ENCODE measurements around the gene KDM3B.
"Not testable (repeated sequence)": the region's sequence is repeated elsewhere in the genome, so short reads cannot be mapped to it uniquely, and the experiment has no call there.

Gene KDM3B

DNA sequence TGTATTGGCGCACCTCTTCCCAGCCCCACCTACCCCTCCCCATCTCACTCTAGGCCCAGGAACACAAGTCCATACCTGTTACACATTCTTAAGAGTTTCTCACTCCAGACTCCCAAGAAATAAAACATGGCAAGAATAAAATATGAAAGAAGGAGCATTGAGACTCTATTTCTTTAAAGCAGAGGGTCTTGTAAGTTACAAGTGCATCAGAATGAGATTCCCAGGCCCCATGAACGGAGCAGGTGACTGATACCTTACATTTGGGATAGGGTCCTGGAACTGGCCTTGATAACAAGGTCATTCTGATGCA lies 118.5 kb downstream of the KDM3B start:
- no peaks in the 10 kb centered on the region for H3K36me3 ChIP-seq (ENCODE audit: insufficient read depth, low read length)
- H2AFZ ChIP-seq (ENCODE audit: low read length): no peak overlapping the region
- peaks cover 1% of the 10 kb centered on the region for H4K20me1 ChIP-seq (ENCODE audit: insufficient read depth, low read length, poor library complexity, severe bottlenecking)
- no peak overlapping the region for H3K9ac ChIP-seq (ENCODE audit: low read depth, low read length, poor library complexity, severe bottlenecking)
- H3K27me3 ChIP-seq (ENCODE audit: insufficient read depth, low read length, poor library complexity, severe bottlenecking): peaks cover 23% of the 10 kb centered on the region
- H3K4me3 ChIP-seq (ENCODE audit: low read length, poor library complexity, severe bottlenecking): no peak overlapping the region
- no peaks in the 10 kb centered on the region for H3F3A ChIP-seq (ENCODE audit: low read depth)
- no peaks in the 10 kb centered on the region for H3K9me2 ChIP-seq (replicated peaks; ENCODE audit: low read depth, low read length)
- no peaks in the 10 kb centered on the region for H3K9me3 ChIP-seq (ENCODE audit: insufficient read depth, low read depth, low read length)
- no peaks in the 10 kb centered on the region for H3K4me1 ChIP-seq (ENCODE audit: insufficient read depth, low read length, poor library complexity, severe bottlenecking)
- H3K4me2 ChIP-seq (ENCODE audit: low read depth, low read length, poor library complexity, severe bottlenecking): no peak overlapping the region
- TF ChIP-seq EZH2phosphoT487 (IDR thresholded peaks at IDR 0.05; ENCODE audit: borderline replicate concordance): no peak
- TF ChIP-seq, protein P1, sequence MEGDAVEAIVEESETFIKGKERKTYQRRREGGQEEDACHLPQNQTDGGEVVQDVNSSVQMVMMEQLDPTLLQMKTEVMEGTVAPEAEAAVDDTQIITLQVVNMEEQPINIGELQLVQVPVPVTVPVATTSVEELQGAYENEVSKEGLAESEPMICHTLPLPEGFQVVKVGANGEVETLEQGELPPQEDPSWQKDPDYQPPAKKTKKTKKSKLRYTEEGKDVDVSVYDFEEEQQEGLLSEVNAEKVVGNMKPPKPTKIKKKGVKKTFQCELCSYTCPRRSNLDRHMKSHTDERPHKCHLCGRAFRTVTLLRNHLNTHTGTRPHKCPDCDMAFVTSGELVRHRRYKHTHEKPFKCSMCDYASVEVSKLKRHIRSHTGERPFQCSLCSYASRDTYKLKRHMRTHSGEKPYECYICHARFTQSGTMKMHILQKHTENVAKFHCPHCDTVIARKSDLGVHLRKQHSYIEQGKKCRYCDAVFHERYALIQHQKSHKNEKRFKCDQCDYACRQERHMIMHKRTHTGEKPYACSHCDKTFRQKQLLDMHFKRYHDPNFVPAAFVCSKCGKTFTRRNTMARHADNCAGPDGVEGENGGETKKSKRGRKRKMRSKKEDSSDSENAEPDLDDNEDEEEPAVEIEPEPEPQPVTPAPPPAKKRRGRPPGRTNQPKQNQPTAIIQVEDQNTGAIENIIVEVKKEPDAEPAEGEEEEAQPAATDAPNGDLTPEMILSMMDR (conservative IDR thresholded peaks at IDR 0.05; ENCODE audit: low read length): no peak
- H3K79me2 ChIP-seq (ENCODE audit: insufficient read depth, low read length): no peaks in the 10 kb centered on the region

- H2AFZ ChIP-seq (ENCODE audit: low read length): no peak overlapping the region
- no peak overlapping the region for H3K4me3 ChIP-seq (ENCODE audit: low read length, poor library complexity, severe bottlenecking)
Measured at GRCh38 chr5:138472353-138472752, 119.9 kb downstream of the KDM3B start.

DNA sequence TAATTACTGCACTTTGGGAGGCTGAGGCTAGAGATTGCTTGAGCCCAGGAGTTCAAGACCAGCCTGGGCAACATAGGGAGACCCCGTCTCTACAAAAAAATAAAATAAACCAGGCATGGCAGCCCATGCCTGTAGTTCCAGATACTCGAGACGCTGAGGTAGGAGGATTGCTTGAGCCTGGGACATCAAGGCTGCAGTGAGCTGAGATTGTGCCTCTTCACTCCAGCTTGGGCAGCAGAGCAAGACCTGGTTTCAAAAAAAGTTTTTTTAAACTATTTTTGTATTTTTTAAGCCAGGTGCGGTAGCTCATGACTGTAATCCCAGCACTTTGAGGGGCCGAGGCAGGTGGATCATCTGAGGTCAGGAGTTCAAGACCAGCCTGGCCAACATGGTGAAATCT lies 120.7 kb downstream of the KDM3B start:
- not testable (repeated sequence) for H3K36me3 ChIP-seq (ENCODE audit: insufficient read depth, low read length); H3K9me3 ChIP-seq (ENCODE audit: insufficient read depth, low read depth, low read length); H3F3A ChIP-seq (ENCODE audit: low read depth); H3K9me2 ChIP-seq (replicated peaks; ENCODE audit: low read depth, low read length); H3K4me3 ChIP-seq (ENCODE audit: low read length, poor library complexity, severe bottlenecking); H3K27me3 ChIP-seq (ENCODE audit: insufficient read depth, low read length, poor library complexity, severe bottlenecking); H3K79me2 ChIP-seq (ENCODE audit: insufficient read depth, low read length); H3K4me1 ChIP-seq (ENCODE audit: insufficient read depth, low read length, poor library complexity, severe bottlenecking); H3K4me2 ChIP-seq (ENCODE audit: low read depth, low read length, poor library complexity, severe bottlenecking); H4K20me1 ChIP-seq (ENCODE audit: insufficient read depth, low read length, poor library complexity, severe bottlenecking); H3K9ac ChIP-seq (ENCODE audit: low read depth, low read length, poor library complexity, severe bottlenecking); H2AFZ ChIP-seq (ENCODE audit: low read length)

More at GRCh38 chr5:138472353-138472752, 119.9 kb downstream of the KDM3B start:
- TF ChIP-seq, protein P1 (conservative IDR thresholded peaks at IDR 0.05; ENCODE audit: low read length): no peak
- TF ChIP-seq EZH2phosphoT487 (IDR thresholded peaks at IDR 0.05; ENCODE audit: borderline replicate concordance): no peak
- Histone ChIP-seq H3K36me3 (ENCODE audit: insufficient read depth, low read length) (no peaks in the 10 kb centered on the region), H3K9me3 (ENCODE audit: insufficient read depth, low read depth, low read length) (no peaks in the 10 kb centered on the region), H3K27me3 (ENCODE audit: insufficient read depth, low read length, poor library complexity, severe bottlenecking) (peaks cover 10% of the 10 kb centered on the region), H3F3A (ENCODE audit: low read depth) (no peaks in the 10 kb centered on the region), H3K9ac (ENCODE audit: low read depth, low read length, poor library complexity, severe bottlenecking) (no peak overlapping the region), H3K79me2 (ENCODE audit: insufficient read depth, low read length) (no peaks in the 10 kb centered on the region), H3K9me2 (replicated peaks; ENCODE audit: low read depth, low read length) (no peaks in the 10 kb centered on the region), H3K4me2 (ENCODE audit: low read depth, low read length, poor library complexity, severe bottlenecking) (no peak overlapping the region), H4K20me1 (ENCODE audit: insufficient read depth, low read length, poor library complexity, severe bottlenecking) (no peaks in the 10 kb centered on the region), H3K4me1 (ENCODE audit: insufficient read depth, low read length, poor library complexity, severe bottlenecking) (no peaks in the 10 kb centered on the region)

DNA sequence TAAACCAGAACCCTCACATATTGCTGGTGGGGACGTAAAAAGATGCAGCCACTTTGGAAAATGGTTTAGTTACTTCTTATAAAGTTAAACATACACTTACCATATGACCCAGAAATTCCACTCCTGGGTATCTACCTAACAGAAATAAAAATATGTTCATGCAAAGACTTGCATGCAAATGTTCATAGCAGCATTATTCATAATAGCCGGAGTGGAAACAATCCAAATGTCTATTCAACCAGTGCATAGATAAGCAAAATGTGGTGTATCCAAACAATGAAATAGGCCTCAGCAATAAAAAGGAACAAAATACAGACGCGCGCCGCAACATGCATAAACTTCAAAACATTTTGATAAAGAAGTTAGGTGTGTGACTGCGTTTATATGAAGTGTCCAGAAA lies 124.4 kb downstream of the KDM3B start:
- H2AFZ ChIP-seq (ENCODE audit: low read length): no peak overlapping the region

More for the DNA sequence above, 124.4 kb downstream of the KDM3B start:
- TF ChIP-seq, protein P1 (conservative IDR thresholded peaks at IDR 0.05; ENCODE audit: low read length): no peak
- no peak for TF ChIP-seq EZH2phosphoT487 (IDR thresholded peaks at IDR 0.05; ENCODE audit: borderline replicate concordance)
- Histone ChIP-seq H3K9me2 (replicated peaks; ENCODE audit: low read depth, low read length) (no peaks in the 10 kb centered on the region), H3F3A (ENCODE audit: low read depth) (no peaks in the 10 kb centered on the region), H3K4me2 (ENCODE audit: low read depth, low read length, poor library complexity, severe bottlenecking) (no peak overlapping the region), H3K27me3 (ENCODE audit: insufficient read depth, low read length, poor library complexity, severe bottlenecking) (no peaks in the 10 kb centered on the region), H4K20me1 (ENCODE audit: insufficient read depth, low read length, poor library complexity, severe bottlenecking) (no peaks in the 10 kb centered on the region), H3K9ac (ENCODE audit: low read depth, low read length, poor library complexity, severe bottlenecking) (no peak overlapping the region), H3K4me3 (ENCODE audit: low read length, poor library complexity, severe bottlenecking) (no peak overlapping the region), H3K9me3 (ENCODE audit: insufficient read depth, low read depth, low read length) (no peaks in the 10 kb centered on the region), H3K79me2 (ENCODE audit: insufficient read depth, low read length) (no peaks in the 10 kb centered on the region), H3K36me3 (ENCODE audit: insufficient read depth, low read length) (no peaks in the 10 kb centered on the region), H3K4me1 (ENCODE audit: insufficient read depth, low read length, poor library complexity, severe bottlenecking) (no peaks in the 10 kb centered on the region)
